ENCODE results near the gene HOXA13.

The HOXA13 gene

GRCh38 chr7:27183682-27184336, 16.1 kb downstream of the HOXA13 start:
- no peaks in the 10 kb centered on the region for H3K9me3 ChIP-seq (ENCODE audit: insufficient read depth, low read length)
- peaks cover 22% of the 10 kb centered on the region for H3K4me1 ChIP-seq (ENCODE audit: insufficient read depth, insufficient read length)
- H3K9ac ChIP-seq (ENCODE audit: insufficient read length, low read depth): peak overlapping the region; percentile 18
- TF ChIP-seq YY1 (IDR thresholded peaks at IDR 0.05; ENCODE audit: insufficient read depth, insufficient read length) (no peak), SUZ12 (IDR thresholded peaks at IDR 0.05; ENCODE audit: extremely low read depth, insufficient read depth, insufficient read length) (peak; percentile 78)
- peaks cover 100% of the 10 kb centered on the region for H3K27me3 ChIP-seq (ENCODE audit: insufficient read depth, insufficient read length)
- peak overlapping the region; percentile 23 for H3K4me3 ChIP-seq (ENCODE audit: insufficient read length, low read depth)
- no peaks in the 10 kb centered on the region for H3K36me3 ChIP-seq (ENCODE audit: insufficient read depth, insufficient read length, low read length)
- DNase-seq (ENCODE audit: low read depth, low spot score): no peak

DNA sequence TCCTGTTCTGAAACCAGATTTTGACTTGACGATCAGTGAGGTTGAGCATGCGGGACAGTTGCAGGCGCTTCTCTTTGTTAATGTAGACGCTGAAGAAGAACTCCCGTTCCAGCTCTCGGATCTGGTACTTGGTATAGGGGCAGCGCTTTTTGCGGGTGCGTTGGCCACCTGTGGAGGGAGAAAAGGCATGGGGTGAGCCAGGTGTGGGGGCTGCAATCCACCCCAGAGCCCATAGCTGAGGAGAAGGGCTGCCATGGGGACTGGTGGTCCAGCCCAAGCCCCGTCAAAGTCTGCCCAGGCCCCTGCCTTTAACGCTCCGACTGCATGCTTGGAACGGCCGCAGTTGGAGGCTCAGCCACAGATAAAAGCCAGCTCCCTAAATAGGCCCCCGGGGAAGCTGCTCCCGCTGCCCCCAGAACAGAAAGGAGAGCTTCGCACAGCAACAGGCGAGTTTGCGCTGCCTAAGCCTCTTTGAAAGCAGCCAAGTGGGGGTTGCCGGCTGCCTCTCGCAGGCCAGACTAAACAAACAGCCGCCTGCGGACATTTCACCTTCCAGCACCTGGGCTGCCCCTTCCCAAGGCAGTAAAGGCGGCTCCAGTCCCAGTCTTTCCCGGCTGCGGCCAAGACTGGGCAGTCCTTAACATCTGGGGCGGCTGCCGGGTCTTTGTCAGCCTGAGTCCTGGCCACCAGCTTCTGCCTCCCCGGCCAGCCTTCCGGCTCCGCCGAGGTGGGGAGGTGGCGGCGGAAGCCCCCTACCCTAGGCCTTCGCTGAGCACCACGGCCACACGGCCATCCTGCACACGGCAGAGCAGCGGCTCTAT, 16.8 kb downstream of the HOXA13 start:
- H3K4me3 ChIP-seq (ENCODE audit: insufficient read length, low read depth): no peak overlapping the region
- peaks cover 19% of the 10 kb centered on the region for H3K4me1 ChIP-seq (ENCODE audit: insufficient read depth, insufficient read length)
- no peak overlapping the region for H3K9ac ChIP-seq (ENCODE audit: insufficient read length, low read depth)
- peak; percentile 69 for TF ChIP-seq SUZ12 (IDR thresholded peaks at IDR 0.05; ENCODE audit: extremely low read depth, insufficient read depth, insufficient read length)
- no peak for TF ChIP-seq ZNF274 (IDR thresholded peaks at IDR 0.05; ENCODE audit: low read depth, low read length)
- no peak for TF ChIP-seq YY1 (IDR thresholded peaks at IDR 0.05; ENCODE audit: insufficient read depth, insufficient read length)
- H3K27me3 ChIP-seq (ENCODE audit: insufficient read depth, insufficient read length): peaks cover 100% of the 10 kb centered on the region
- no peaks in the 10 kb centered on the region for H3K9me3 ChIP-seq (ENCODE audit: insufficient read depth, low read length)
- no peak for DNase-seq (ENCODE audit: low read depth, low spot score)
- H3K36me3 ChIP-seq (ENCODE audit: insufficient read depth, insufficient read length, low read length): no peaks in the 10 kb centered on the region

GRCh38 chr7:27182285-27182841, 17.5 kb downstream of the HOXA13 start:
- H3K4me3 ChIP-seq (ENCODE audit: insufficient read length, low read depth): no peak overlapping the region
- H3K27me3 ChIP-seq (ENCODE audit: insufficient read depth, insufficient read length): peaks cover 100% of the 10 kb centered on the region
- no peak for DNase-seq (ENCODE audit: low read depth, low spot score)
- no peaks in the 10 kb centered on the region for H3K9me3 ChIP-seq (ENCODE audit: insufficient read depth, low read length)
- no peak for TF ChIP-seq SUZ12 (IDR thresholded peaks at IDR 0.05; ENCODE audit: extremely low read depth, insufficient read depth, insufficient read length)
- H3K36me3 ChIP-seq (ENCODE audit: insufficient read depth, insufficient read length, low read length): no peaks in the 10 kb centered on the region
- no peak overlapping the region for H3K9ac ChIP-seq (ENCODE audit: insufficient read length, low read depth)
- H3K4me1 ChIP-seq (ENCODE audit: insufficient read depth, insufficient read length): peaks cover 14% of the 10 kb centered on the region

DNA sequence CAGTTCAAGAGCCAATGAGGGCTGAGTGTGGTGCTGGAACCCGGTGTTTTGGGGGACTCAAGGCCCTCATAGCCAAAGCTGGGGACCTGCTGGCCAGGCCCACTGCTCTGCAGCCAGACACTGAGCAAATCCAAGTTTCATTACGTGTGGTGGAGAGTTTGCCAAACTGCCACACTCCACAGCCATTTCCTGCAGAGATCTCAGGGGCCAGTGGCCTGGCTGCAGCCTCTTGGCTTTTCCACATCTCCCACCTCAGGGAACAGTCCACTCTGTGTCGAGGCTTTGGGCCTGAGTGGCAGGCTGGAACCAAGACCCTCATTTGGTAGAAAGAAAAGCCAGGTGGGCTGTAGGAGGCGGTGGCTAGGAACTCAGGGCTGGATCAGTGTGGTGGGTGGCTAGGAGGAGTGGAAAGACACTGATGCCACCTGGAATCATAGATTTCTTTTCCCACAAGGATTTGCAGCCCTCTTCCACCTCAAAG, 18.1 kb downstream of the HOXA13 start:
- DNase-seq (ENCODE audit: low read depth, low spot score): no peak
- no peaks in the 10 kb centered on the region for H3K36me3 ChIP-seq (ENCODE audit: insufficient read depth, insufficient read length, low read length)
- peaks cover 14% of the 10 kb centered on the region for H3K4me1 ChIP-seq (ENCODE audit: insufficient read depth, insufficient read length)
- no peak overlapping the region for H3K4me3 ChIP-seq (ENCODE audit: insufficient read length, low read depth)
- H3K27me3 ChIP-seq (ENCODE audit: insufficient read depth, insufficient read length): peaks cover 100% of the 10 kb centered on the region
- no peaks in the 10 kb centered on the region for H3K9me3 ChIP-seq (ENCODE audit: insufficient read depth, low read length)
- no peak overlapping the region for H3K9ac ChIP-seq (ENCODE audit: insufficient read length, low read depth)
- TF ChIP-seq YY1 (IDR thresholded peaks at IDR 0.05; ENCODE audit: insufficient read depth, insufficient read length) (no peak), SUZ12 (IDR thresholded peaks at IDR 0.05; ENCODE audit: extremely low read depth, insufficient read depth, insufficient read length) (peak; percentile 27)

DNA sequence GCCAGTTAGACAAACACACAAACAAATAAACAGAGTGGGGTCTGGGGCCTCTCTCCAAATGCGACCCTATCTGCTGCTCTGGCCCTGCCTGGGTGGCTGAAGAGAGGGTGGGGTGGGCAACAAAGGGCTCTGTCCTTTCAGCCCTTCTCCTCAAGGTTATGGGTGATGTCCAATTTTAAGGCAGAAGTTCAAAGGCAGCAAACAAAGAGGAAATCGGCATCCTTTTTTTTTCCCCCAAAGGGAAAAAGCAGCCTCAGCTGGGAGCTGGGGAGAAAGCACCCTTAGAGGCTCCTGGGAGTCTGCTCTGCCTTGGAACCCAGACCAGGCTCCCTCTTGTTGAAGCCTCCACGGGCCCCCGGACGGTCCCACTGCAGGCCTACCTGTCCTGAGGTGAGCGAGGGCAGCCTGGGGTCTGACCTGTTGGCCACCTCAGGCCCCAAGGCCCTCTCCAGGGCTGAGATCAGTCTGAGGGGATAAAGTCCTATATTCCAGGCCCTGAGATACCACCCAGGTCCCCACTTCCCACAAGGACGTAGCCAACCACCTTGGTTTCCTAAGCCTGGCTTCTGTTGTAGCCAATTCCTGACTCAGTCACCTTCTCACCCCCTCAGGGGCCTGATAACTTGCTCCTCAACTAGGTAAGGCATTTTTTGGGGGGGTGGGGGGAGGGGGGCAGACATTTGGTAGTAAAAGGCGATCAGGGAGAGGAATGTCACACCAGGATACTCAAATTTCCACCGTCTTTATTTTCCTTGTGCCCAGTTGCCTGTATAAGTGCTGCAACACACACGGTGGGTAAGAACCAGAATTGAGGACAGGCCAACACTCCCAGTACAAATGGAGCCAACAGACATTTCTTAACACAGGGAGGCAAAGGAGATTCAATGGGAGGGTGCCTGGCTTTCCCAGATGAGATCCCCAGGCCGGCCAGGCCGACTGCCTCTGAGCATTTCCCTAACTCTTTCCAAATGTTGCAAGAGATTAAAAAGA, 19.2 kb downstream of the HOXA13 start:
- H3K4me1 ChIP-seq (ENCODE audit: insufficient read depth, insufficient read length): peaks cover 13% of the 10 kb centered on the region
- no peaks in the 10 kb centered on the region for H3K9me3 ChIP-seq (ENCODE audit: insufficient read depth, low read length)
- H3K27me3 ChIP-seq (ENCODE audit: insufficient read depth, insufficient read length): peaks cover 100% of the 10 kb centered on the region
- no peak overlapping the region for H3K9ac ChIP-seq (ENCODE audit: insufficient read length, low read depth)
- H3K4me3 ChIP-seq (ENCODE audit: insufficient read length, low read depth): no peak overlapping the region
- no peaks in the 10 kb centered on the region for H3K36me3 ChIP-seq (ENCODE audit: insufficient read depth, insufficient read length, low read length)
- TF ChIP-seq ZNF274 (IDR thresholded peaks at IDR 0.05; ENCODE audit: low read depth, low read length) (no peak), SUZ12 (IDR thresholded peaks at IDR 0.05; ENCODE audit: extremely low read depth, insufficient read depth, insufficient read length) (peak; percentile 26)
- DNase-seq (ENCODE audit: low read depth, low spot score): no peak

DNA sequence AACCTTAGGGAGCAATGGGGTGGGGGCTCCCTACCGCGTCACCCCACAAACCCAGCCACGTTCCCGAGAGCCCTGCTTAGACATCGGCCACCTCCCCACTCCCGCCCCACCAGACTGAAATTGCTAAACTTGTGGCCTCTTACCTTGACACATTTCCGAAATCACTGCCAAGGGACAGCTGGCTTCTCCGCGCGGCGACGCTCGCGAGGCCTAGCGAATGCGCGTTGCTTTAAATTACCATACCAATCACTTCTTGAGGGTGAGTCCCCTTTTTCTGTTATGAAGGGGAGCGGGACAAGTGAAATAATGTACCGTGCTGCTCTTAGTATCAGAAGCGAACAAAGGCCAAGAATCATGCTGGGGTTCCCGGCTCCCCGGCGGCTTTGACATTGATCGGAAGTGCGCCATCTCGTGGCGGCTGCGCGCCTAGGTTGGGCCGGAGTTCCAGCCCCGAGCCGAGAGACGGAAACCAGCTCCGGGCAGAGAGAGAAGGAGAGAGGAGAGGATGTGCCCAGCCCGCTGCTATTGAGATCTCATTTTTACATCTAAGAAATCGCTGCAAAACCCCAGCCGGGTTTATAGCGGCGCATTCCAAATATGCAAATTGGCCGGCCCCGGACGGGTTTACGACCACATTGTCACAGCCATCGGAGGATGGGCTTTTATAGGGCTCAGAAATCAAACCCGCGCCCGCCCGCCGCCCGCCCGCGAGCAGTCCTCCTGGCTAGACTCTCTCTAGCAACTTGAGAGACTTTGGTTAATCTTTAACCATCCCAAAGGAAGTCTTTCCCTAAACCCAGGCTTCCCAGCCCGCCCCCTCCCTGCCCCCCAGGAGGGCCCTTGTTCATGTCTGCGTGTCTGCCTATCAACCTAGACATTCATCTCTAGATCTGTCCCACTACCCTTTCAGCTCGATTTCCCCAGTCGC, 20.1 kb downstream of the HOXA13 start:
- H3K27me3 ChIP-seq (ENCODE audit: insufficient read depth, insufficient read length): peaks cover 100% of the 10 kb centered on the region
- peaks cover 11% of the 10 kb centered on the region for H3K4me1 ChIP-seq (ENCODE audit: insufficient read depth, insufficient read length)
- DNase-seq (ENCODE audit: low read depth, low spot score): no peak
- no peaks in the 10 kb centered on the region for H3K9me3 ChIP-seq (ENCODE audit: insufficient read depth, low read length)
- no peak overlapping the region for H3K4me3 ChIP-seq (ENCODE audit: insufficient read length, low read depth)
- TF ChIP-seq SUZ12 (IDR thresholded peaks at IDR 0.05; ENCODE audit: extremely low read depth, insufficient read depth, insufficient read length) (peak; percentile 98), ZNF274 (IDR thresholded peaks at IDR 0.05; ENCODE audit: low read depth, low read length) (no peak), YY1 (IDR thresholded peaks at IDR 0.05; ENCODE audit: insufficient read depth, insufficient read length) (no peak)
- no peaks in the 10 kb centered on the region for H3K36me3 ChIP-seq (ENCODE audit: insufficient read depth, insufficient read length, low read length)
- no peak overlapping the region for H3K9ac ChIP-seq (ENCODE audit: insufficient read length, low read depth)
